Mesenteric fat pad (tissue), 1 donor: ENCODE measurements around the gene PCNT. TPM values are rescaled to one million over a fixed set of nuclear protein-coding genes. Genes with fewer than 3 reads are reported as not detected.
"Not testable (repeated sequence)": the region's sequence is repeated elsewhere in the genome, so short reads cannot be mapped to it uniquely, and the experiment has no call there.

ENCODE experiments used
- DNase-seq: peaks from one replicate; pipeline ENCODE4 v3.0.0-alpha.2; 2020; ENCODE audit warnings: low spot score
- total RNA-seq: library from RNA; stranded (reverse); fragmentation: NEBNext Ultra II Directional; extraction: Animal tissue kit (Norgen Biotek cat#: 25700); gene quantifications from one replicate; pipeline ENCODE4 v1.2.1, GENCODE V29; 2021
- donor health status: DM: yes; HTN: yes; CAD: no.

PCNT gene
- total RNA-seq, 1 donor from 2014 or later, result 29.4 TPM

DNA sequence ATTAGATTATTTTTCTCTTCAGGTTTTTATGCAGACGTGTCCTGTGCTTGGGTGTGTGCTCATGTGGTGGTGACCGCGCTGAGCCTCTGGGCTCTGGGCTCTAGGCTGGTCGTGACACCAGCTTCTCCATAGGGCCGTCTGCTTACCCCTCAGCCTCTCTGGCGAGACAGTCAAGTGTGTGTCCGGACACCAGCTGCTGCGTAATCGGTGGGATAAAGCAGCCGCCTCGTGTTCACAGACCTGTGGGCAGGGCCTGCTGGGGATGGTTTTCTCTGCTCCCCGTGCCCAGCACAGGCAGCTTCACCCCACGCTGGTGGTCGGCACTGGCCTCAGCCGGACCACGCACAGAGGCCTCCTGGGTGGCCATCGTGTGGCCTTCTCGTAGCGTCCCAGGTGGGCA, 101.1 kb downstream of the PCNT start:
- DNase-seq, result no peak

DNA sequence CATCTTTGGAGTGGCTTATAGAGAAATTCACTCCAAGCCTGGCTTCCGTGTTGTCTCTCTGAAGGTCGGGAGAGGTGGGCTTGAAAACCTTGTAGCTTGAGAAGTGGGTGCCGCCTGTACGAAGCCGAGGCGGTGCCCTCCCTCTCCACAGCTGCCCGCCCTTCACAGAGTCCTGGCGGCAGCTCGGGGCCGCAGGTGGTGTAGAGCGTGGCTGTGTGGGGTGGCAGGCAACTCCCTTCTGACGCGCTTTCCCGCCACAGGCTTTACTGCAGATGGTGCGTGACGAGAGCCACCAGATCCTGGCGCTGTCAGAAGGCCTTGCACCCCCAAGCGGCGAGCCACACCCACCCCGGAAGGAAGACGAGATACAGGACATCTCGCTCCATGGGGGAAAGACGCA, 101.6 kb downstream of the PCNT start:
- DNase-seq, result no peak

DNA sequence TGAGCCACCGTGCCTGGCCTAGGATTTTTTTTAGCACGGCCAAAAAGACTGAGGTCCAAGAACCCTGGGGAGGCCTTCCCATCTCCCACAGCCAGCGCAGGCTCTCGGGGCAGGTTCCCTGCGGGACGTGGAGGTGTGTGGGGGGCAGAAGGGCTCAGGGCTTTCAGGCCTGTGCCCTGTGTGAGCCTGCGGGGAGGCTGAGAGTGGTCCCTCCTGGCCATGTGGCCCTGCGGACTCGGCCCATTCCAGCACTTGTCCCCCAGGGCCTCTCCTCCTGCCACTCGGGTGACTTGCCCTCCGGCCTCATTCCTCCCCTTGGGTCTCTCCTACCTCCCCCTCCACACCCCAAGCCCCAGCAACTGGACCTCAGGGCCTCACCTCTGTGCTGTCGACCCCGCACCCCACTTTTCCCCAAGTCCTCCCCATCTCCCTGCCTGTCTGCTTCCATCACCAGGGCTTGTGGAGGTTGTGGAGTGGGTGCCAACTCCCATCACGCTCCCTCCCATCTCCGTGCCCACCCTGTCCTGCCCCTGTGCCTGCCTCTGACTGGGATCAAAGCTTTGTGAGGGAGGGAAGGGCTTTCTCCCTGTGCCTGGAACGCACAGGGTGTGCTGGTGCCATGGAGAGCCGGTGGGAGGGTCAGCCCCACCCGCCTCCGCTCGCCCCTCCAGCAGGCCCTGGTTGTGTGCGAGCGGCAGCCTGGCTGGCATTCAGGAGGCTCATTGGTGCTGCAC, 102.5 kb downstream of the PCNT start:
- DNase-seq, result no peak

DNA sequence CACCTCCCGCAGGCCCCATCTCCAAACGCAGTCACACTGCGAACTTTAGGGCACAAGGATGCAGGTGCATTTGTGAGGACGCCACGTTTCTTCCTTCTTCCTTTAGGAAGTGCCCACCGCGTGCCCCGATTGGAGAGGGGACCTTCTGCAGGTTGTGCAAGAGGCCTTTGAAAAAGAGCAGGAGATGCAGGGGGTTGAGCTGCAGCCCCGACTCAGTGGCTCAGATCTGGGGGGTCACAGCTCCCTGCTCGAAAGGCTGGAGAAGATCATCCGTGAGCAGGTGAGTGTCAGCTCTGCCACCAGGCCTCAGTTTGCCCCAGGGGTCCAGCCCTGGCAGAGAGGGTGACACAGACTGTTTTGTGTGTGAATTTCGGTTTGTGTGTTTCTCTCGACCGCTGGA, 103.6 kb downstream of the PCNT start:
- DNase-seq, result no peak

DNA sequence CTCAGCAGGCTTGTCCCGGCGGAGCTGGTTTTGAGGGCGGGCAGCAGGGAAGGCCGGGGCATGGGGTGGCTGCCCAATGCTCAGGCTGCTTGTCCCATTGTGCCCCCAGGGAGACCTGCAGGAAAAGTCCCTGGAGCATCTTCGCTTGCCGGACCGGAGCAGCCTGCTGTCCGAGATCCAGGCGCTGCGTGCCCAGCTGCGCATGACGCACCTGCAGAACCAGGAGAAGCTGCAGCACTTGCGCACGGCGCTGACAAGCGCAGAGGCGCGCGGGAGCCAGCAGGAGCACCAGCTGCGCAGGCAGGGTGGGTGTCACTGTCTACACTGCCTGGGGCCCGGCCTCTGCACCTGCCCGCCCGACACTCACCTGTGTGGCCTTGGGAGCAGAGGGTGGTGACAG, 104.3 kb downstream of the PCNT start:
- no peak for DNase-seq

DNA sequence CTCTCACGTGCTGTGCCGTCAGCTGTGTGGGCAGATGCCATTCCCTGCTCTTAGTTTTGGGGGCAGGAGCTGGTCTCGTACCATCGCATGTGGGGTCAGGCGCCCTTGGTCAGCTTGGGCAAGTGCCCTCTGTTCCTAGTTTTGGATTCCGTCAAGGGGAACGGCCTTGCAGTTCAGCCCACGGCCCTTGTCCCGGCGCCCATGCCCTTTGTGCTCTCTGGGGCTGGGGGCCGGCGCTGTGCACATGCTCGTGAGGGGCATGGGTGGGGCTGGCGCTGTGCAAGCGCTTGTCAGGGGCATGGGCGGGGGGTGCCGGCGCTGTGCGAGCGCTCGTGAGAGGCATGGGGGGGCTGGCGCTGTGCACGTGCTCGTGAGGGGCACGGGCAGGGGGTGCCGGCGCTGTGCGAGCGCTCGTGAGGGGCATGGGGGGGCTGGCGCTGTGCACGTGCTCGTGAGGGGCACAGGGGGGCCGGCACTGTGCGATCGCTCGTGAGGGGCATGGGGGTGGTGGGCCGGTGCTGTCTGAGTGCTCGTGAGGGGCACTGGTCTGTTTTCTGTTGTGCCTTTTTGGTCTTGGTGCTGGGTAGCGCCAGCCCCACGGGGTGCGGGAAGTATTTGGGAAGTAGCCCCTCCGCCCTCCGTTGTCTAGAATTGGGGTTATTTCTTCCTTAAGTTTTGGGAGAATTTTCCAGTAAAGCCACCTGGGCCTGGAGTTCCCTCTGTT, 105.2 kb downstream of the PCNT start:
- no peak for DNase-seq

DNA sequence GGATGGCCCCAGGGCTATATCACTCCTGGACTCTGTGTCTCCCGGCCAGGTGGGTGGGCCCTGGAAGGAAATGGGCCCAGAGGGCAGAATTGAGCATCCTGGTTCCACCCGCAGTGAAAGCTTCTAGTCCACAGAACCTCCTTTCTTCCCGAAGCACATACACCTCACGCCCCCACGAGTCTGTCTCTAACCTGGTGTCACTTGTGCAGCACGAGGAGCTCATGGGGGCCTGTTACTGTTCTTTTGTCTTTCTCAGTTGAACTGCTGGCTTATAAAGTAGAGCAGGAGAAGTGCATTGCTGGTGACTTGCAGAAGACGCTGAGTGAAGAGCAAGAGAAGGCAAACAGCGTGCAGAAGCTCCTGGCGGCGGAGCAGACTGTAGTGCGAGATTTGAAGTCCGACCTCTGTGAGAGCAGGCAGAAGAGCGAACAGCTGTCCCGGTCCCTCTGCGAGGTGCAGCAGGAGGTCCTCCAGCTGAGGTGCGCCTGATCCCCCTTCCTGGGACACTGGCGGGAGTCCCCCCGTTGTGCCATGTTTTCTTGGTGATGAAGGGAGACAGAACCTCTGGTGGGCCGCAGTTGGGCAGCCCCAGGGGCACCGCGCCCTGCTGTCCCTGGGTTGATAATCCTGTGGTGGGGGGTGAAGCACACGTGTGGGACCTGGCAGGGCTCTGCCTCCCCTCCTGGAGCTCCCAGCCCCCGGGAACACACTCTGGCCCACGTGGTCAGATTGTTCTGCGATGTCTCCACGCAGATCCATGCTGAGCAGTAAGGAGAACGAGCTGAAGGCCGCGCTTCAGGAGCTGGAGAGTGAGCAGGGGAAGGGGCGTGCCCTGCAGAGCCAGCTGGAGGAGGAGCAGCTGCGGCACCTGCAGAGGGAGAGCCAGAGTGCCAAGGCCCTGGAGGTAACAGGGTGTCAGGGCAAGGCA, 106.1 kb downstream of the PCNT start:
- DNase-seq, result no peak

DNA sequence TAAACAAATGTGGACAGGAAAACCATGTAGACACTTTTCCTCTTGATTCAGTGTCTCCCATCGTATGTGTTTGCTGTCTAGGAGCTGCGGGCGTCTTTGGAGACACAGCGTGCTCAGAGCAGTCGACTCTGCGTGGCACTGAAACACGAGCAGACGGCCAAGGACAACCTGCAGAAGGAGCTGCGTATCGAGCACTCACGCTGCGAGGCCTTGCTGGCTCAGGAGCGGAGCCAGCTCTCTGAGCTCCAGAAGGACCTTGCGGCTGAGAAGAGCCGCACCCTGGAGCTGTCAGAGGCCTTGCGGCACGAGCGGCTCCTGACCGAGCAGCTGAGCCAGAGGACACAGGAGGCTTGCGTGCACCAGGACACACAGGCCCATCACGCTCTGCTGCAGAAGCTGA, 107.5 kb downstream of the PCNT start:
- DNase-seq, result no peak

DNA sequence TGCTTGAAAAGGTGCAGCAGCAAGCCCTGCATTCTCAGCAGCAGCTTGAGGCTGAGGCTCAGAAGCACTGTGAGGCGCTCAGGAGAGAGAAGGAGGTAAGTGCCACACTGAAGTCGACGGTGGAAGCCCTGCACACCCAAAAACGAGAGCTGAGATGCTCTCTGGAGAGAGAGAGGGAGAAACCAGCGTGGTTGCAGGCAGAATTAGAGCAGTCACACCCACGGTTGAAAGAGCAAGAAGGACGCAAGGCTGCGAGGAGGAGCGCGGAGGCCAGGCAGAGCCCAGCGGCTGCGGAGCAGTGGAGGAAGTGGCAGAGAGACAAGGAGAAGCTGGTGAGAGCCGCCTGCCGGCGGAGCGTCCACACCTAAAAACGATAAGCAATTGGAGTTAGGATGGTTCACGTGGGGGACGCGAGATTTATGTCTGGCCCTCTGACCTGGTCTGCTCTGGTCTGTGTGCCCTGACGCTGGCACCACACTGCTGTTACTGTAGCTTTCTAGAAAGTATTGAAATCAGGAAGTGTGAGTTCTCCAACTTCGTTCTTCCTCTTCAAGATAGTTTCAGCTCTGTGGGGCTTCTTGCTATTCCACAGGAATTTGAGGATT, 108.0 kb downstream of the PCNT start:
- DNase-seq, result no peak

DNA sequence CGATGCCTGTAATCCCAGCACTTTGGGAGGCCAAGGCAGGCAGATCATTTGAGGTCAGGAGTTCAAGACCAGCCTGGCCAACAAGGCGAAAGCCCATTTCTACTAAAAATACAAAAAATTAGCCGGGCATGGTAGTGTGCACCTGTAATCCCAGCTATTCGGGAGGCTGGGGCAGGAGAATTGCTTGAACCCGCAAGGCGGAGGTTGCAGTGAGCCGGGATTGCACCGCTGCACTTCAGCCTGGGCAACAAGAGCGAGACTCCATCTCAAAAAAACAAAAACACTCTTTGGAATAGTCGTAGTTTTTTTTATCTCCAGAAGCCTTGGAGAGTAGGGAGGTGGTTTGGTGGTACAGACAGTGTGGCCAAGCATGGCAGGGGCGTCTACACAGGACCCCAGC, 109.2 kb downstream of the PCNT start:
- not testable (repeated sequence) for DNase-seq

DNA sequence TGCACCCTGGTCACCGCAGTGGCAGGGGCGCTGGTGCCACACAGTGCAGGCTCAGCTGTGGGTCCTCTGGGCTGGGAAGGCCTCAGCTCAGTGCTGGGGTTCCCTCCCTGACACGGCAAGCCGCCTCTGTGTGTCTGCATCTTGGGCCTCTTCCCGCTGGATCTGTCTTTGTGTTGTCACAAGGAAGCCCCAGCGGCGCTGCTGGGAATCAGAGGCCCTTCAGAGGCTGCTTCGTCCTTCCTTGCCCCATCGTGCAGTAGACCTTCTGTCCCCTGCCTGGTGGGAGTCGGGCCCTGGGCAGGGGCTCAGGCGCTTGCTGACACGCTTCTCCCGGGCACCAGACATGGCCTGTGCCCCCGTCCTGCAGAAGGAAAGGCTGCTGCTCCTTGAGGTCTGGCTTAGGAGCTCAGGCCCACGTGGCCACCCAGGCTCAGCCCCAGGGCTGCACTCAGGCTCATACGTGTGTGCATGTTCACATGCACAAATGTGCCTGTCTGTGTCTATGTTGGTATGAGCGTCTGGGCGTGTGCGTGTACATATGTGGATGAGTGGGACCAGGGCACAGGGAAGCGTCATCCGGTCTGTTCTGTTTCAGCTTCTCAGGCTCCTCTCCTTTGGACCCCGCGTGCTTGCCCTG, 110.5 kb downstream of the PCNT start:
- DNase-seq, result no peak

DNA sequence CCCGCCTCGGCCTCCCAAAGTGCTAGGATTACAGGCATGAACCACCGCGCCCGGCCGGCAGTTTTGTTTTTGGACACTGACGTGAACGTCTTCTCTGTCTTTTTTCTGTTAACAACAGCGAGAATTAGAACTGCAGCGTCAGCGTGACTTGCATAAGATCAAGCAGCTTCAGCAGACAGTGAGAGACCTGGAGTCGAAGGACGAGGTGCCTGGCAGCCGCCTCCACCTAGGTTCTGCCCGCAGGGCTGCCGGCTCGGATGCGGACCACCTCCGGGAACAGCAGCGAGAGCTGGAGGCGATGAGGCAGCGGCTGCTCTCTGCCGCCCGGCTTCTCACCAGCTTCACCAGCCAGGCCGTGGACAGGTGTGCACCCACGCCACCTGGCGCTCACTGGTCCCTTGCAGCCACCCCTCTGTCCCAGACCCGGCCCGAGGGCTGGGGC, 111.9 kb downstream of the PCNT start:
- no peak for DNase-seq

DNA sequence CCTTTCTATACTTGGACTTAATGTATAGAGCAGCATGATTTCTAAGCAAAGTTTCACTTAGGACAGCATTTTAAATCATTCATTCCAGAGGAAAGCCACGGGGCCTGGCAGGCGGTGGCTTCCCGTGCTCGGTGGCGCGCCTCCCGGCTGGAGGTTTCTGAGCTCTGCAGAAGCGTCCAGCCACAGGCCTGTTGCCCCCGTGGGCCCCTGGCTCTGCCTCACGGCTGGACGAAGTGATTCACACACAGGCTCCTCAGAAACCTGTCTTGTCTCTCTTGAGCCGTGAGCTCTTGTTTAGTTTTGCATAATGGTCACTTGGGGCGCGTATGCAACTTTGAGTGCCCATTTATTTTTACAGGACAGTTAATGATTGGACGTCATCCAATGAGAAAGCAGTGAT, 112.7 kb downstream of the PCNT start:
- DNase-seq, result no peak

DNA sequence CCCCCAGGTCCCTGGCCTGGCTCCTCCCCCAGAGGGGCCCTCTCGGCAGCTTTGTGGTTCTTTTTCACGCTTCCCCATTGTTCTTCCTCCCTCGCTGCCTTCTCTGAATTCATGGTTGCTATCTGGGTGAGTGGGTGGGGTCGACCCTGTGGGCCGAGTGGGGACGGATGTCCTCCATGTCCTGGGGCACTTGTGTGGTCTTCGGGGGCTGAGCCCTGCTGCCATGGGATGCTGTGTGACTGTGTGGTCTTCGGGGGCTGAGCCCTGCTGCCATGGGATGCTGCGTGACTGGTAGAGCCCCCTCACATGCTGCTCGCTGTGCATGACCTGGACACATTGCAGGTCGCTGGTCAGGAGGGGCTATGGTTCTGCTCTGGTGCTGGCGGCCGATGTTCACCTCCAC, 113.1 kb downstream of the PCNT start:
- DNase-seq, result peak; percentile 72

DNA sequence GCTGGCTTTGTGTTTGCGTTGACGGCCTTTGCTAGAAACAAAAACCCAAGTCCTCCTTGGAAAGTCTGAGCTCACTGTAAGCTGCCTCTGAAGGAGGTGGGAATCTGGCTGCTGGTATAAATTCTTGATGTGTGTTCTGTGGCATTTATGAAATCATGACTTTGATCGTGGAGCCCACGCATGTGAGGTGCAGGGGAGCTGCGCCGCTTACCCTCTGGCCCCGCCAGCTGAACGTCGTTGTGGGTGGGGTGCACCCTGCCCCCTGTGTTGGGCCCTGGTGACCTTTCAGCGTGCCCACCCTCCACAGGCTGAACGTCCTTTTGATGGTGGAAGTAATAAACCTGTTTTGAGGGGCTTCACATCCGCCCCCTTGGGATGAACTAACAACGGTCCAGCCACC, 113.6 kb downstream of the PCNT start:
- peak; percentile 49 for DNase-seq

DNA sequence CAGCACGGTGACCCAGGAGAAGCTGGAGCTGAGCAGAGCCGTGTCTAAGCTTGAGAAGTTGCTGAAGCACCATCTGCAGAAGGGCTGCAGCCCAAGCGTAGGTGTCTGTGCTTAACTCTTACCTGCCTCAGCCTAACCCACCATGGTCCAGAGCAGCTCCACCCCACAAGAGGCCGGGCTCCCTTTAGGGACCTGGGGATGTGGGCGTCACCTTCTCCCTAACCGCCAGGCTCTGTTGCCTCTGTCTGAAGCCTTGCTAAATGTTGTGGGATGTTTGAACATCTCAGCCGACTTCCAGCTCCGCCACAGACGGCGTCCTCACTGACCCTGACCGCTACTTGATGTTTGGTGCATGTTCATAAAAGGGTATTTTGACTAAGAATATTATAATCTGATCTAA, 114.3 kb downstream of the PCNT start:
- DNase-seq, result peak; percentile 65

DNA sequence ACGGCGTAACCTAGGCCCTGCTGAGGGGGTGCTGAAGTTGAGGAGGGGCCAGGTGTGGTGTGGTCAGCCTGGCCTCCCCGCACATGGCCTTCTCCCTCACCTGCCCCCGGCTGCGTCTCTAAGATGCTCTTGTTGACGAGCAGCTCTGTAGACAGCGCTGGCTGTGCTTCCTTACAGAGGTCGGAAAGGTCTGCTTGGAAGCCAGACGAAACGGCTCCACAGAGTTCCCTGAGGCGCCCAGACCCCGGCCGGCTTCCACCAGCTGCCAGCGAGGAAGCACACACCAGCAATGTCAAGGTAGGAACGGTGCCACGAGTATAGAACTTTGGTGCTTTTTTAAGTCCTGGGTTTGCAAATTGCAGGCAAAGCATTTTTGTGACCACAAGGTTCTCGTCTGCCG, 116.0 kb downstream of the PCNT start:
- DNase-seq, result no peak

DNA sequence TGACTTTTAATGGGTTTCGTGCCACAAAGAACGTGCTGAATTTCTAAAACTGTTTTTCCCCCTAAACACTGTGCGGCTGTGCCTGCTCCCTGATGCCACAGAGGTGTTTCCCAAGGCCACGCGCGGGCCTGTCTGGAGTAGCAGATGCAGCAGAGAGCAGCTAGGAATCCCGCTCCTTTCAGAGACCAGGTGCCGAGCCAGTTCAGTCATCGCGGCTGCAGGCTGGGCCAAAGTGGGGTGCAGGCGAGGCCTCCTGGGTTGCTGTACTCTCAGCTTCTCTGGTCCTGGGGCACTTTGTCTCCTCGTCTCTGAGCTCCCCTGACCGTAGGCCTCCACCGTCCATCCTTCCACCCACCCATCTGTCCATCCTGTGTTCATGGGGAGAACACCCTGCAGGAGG, 117.4 kb downstream of the PCNT start:
- DNase-seq, result no peak

DNA sequence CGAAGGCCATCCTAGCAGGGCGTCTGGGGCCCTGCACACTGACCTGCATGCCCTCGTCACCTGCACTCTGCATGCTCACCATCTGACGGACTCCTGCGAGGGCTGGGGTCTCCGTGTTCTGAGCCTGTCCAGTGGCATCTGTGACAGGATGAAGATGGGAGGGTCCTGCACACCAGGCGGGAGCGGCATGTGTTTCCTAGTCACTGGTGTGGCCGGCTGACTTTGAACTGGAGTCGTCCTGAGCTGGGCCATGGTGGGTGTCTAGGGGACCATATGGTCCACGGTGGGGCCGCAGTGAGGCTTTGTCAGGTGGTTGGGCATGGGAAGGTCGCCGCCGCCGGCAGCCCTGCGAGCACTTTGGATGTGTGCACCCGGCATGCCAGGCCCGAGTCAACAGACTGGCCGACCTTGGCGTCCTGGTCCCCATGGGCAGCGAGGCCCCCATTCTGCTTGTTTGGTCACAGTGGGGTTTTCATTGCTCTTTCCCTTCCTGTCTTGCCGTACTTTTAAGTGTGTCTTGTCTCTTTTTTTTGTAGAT, 118.1 kb downstream of the PCNT start:
- no peak for DNase-seq

DNA sequence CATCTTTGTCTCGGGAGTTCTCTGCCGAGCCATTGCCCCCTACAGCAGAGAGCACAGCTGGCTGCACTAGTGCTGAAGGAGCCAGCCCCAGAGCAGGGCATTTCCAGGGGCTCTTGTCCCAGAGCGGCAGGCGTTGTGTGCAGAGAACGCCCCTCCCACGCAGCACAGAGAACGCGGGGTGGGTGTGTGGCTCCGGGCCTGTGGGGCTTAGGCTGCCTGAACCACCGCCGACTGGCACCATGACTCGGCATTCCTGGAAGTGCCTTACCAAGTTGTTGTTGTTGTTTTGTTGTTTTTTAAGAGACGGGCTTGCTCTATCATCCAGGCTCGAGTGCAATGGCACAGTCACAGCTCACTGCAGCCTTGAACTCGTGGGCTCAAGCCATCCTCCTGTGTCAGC, 119.0 kb downstream of the PCNT start:
- DNase-seq, result no peak

DNA sequence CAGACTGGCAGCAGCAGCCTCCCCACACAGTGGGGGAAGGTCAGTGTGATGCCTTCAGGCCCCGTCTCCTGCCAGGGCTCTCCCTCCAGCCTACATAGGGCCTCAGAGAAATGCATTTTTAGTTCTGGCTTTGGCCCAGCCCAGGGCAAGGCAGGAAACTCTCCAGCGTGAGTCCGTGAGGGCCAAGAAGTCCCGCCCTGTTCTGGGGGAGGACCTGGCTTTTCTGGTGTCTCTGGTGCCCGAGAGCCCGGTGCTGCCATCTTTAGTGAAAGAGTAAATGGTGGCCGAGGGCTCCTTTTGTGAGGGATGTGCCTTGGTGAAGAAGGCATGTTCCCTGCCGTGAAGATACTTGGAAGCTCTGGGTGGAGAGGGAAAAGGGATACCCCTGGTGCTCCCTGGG, 120.0 kb downstream of the PCNT start:
- DNase-seq, result no peak
